ENCODE data around the gene LSG1. TPM values are rescaled to one million over a fixed set of nuclear protein-coding genes. Genes with fewer than 3 reads are reported as not detected.

The LSG1 gene
- total and polyA plus RNA-seq, 9 of the 15 experiments (the other 6 are each of a cell fraction or from before 2014, with no cell fraction given) = 14.9 to 73.7 (median 46.7) TPM

- TF ChIP-seq UBTF (IDR thresholded peaks at IDR 0.05; ENCODE audit: borderline replicate concordance in 1 of 2, low read depth in 2 of 2, low read length in 2 of 2) (no peak), TSC22D4 (tag; IDR thresholded peaks at IDR 0.05) (no peak), ZBTB26 (CRISPR knock-in tag; IDR thresholded peaks at IDR 0.05) (no peak), ZNF583 (CRISPR knock-in tag; IDR thresholded peaks at IDR 0.05) (no peak), RBM15 (IDR thresholded peaks at IDR 0.05; ENCODE audit: insufficient read depth, low read length) (no peak), CAMTA2 (CRISPR knock-in tag; conservative IDR thresholded peaks at IDR 0.05) (no peak), HNRNPUL1 (IDR thresholded peaks at IDR 0.05; ENCODE audit: low read length) (no peak), ZMIZ1 (IDR thresholded peaks at IDR 0.05; ENCODE audit: low read depth in 2 of 2, low read length in 2 of 2) (no peak), STAT6 (CRISPR knock-in tag; IDR thresholded peaks at IDR 0.05) (no peak), ZBTB11 (CRISPR knock-in tag; IDR thresholded peaks at IDR 0.05) (no peak)
Observed at GRCh38 chr3:194661374-194661773, 10.6 kb downstream of the LSG1 start (continued).

Measured in K562 (cell line).